ENCODE data around the gene SLC15A3.

Gene SLC15A3

GRCh38 chr11:60952742-60953170, 780 bp upstream of the SLC15A3 start:
- peak overlapping the region; percentile 68 for H2AFZ ChIP-seq (ENCODE audit: low read depth, low read length)
- H3K27me3 ChIP-seq (ENCODE audit: insufficient read depth, low read length) = no peaks in the 10 kb centered on the region
- no peaks in the 10 kb centered on the region for H3K9me3 ChIP-seq (ENCODE audit: low read length)
- H3K4me3 ChIP-seq (ENCODE audit: low read length) = peak overlapping the region; percentile 26
- no peaks in the 10 kb centered on the region for H3K36me3 ChIP-seq (ENCODE audit: insufficient read depth, low read length)
- peaks cover 22% of the 10 kb centered on the region for H3K4me1 ChIP-seq (ENCODE audit: insufficient read depth, low read length)

- Histone ChIP-seq H3K9me3 (ENCODE audit: low read length) (no peaks in the 10 kb centered on the region), H3K27me3 (ENCODE audit: insufficient read depth, low read length) (no peaks in the 10 kb centered on the region), H3K4me1 (ENCODE audit: insufficient read depth, low read length) (peaks cover 30% of the 10 kb centered on the region), H3K4me3 (ENCODE audit: low read length) (peak overlapping the region; percentile 26), H2AFZ (ENCODE audit: low read depth, low read length) (peak overlapping the region; percentile 68), H3K36me3 (ENCODE audit: insufficient read depth, low read length) (no peaks in the 10 kb centered on the region)
Observed at GRCh38 chr11:60951606-60951903, 421 bp downstream of the SLC15A3 start.

- no peak overlapping the region for H3K4me3 ChIP-seq (ENCODE audit: low read length)
- H2AFZ ChIP-seq (ENCODE audit: low read depth, low read length) = no peak overlapping the region
- no peaks in the 10 kb centered on the region for H3K36me3 ChIP-seq (ENCODE audit: insufficient read depth, low read length)
- peaks cover 33% of the 10 kb centered on the region for H3K4me1 ChIP-seq (ENCODE audit: insufficient read depth, low read length)
- H3K27me3 ChIP-seq (ENCODE audit: insufficient read depth, low read length) = no peaks in the 10 kb centered on the region
- no peaks in the 10 kb centered on the region for H3K9me3 ChIP-seq (ENCODE audit: low read length)
Observed at GRCh38 chr11:60950933-60951605, 907 bp downstream of the SLC15A3 start.

- no peaks in the 10 kb centered on the region for H3K36me3 ChIP-seq (ENCODE audit: insufficient read depth, low read length)
- no peak overlapping the region for H3K4me3 ChIP-seq (ENCODE audit: low read length)
- no peaks in the 10 kb centered on the region for H3K27me3 ChIP-seq (ENCODE audit: insufficient read depth, low read length)
- peaks cover 33% of the 10 kb centered on the region for H3K4me1 ChIP-seq (ENCODE audit: insufficient read depth, low read length)
- no peak overlapping the region for H2AFZ ChIP-seq (ENCODE audit: low read depth, low read length)
- no peaks in the 10 kb centered on the region for H3K9me3 ChIP-seq (ENCODE audit: low read length)
Observed at GRCh38 chr11:60950024-60950423, 2.0 kb downstream of the SLC15A3 start.

- Histone ChIP-seq H3K9me3 (ENCODE audit: low read length) (no peaks in the 10 kb centered on the region), H3K27me3 (ENCODE audit: insufficient read depth, low read length) (no peaks in the 10 kb centered on the region), H3K4me3 (ENCODE audit: low read length) (no peak overlapping the region), H3K4me1 (ENCODE audit: insufficient read depth, low read length) (peaks cover 33% of the 10 kb centered on the region), H3K36me3 (ENCODE audit: insufficient read depth, low read length) (no peaks in the 10 kb centered on the region), H2AFZ (ENCODE audit: low read depth, low read length) (no peak overlapping the region)
Observed at GRCh38 chr11:60948250-60948649, 3.7 kb downstream of the SLC15A3 start.

DNA sequence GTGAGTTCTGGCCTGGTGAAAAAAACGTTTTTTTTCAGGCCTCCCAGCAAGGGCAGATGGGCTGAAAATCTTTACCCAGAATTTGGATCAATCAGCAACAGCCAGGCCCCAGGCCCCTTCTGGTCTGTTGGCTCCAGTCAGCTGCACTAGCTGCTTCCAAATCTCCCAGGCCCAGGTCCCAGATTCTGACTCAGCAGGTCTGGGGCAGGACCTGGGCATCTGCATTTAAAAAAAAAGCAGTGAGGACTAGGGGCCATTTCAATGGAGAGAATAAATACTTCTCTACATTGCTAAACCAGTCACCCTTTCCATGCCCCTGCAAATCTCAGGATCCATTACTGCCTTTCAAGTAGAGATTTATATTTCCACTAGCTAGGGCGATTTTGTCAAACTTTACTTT, 4.3 kb downstream of the SLC15A3 start:
- Histone ChIP-seq H3K36me3 (ENCODE audit: insufficient read depth, low read length) (no peaks in the 10 kb centered on the region), H3K4me1 (ENCODE audit: insufficient read depth, low read length) (peaks cover 32% of the 10 kb centered on the region), H3K27me3 (ENCODE audit: insufficient read depth, low read length) (no peaks in the 10 kb centered on the region), H2AFZ (ENCODE audit: low read depth, low read length) (no peak overlapping the region), H3K9me3 (ENCODE audit: low read length) (no peaks in the 10 kb centered on the region), H3K4me3 (ENCODE audit: low read length) (no peak overlapping the region)

- H3K4me3 ChIP-seq (ENCODE audit: low read length) = no peak overlapping the region
- H2AFZ ChIP-seq (ENCODE audit: low read depth, low read length) = no peak overlapping the region
- peaks cover 23% of the 10 kb centered on the region for H3K4me1 ChIP-seq (ENCODE audit: insufficient read depth, low read length)
- no peaks in the 10 kb centered on the region for H3K36me3 ChIP-seq (ENCODE audit: insufficient read depth, low read length)
- H3K27me3 ChIP-seq (ENCODE audit: insufficient read depth, low read length) = no peaks in the 10 kb centered on the region
- no peaks in the 10 kb centered on the region for H3K9me3 ChIP-seq (ENCODE audit: low read length)
Observed at GRCh38 chr11:60946601-60947264, 5.2 kb downstream of the SLC15A3 start.

- Histone ChIP-seq H3K4me1 (ENCODE audit: insufficient read depth, low read length) (peaks cover 19% of the 10 kb centered on the region), H3K27me3 (ENCODE audit: insufficient read depth, low read length) (no peaks in the 10 kb centered on the region), H2AFZ (ENCODE audit: low read depth, low read length) (no peak overlapping the region), H3K36me3 (ENCODE audit: insufficient read depth, low read length) (no peaks in the 10 kb centered on the region), H3K4me3 (ENCODE audit: low read length) (no peak overlapping the region), H3K9me3 (ENCODE audit: low read length) (no peaks in the 10 kb centered on the region)
Observed at GRCh38 chr11:60945295-60945667, 6.7 kb downstream of the SLC15A3 start.

GRCh38 chr11:60944490-60945294, 7.3 kb downstream of the SLC15A3 start:
- H2AFZ ChIP-seq (ENCODE audit: low read depth, low read length) = no peak overlapping the region
- no peaks in the 10 kb centered on the region for H3K9me3 ChIP-seq (ENCODE audit: low read length)
- H3K27me3 ChIP-seq (ENCODE audit: insufficient read depth, low read length) = no peaks in the 10 kb centered on the region
- H3K36me3 ChIP-seq (ENCODE audit: insufficient read depth, low read length) = no peaks in the 10 kb centered on the region
- H3K4me3 ChIP-seq (ENCODE audit: low read length) = no peak overlapping the region
- peaks cover 19% of the 10 kb centered on the region for H3K4me1 ChIP-seq (ENCODE audit: insufficient read depth, low read length)

- Histone ChIP-seq H2AFZ (ENCODE audit: low read depth, low read length) (no peak overlapping the region), H3K27me3 (ENCODE audit: insufficient read depth, low read length) (no peaks in the 10 kb centered on the region), H3K9me3 (ENCODE audit: low read length) (no peaks in the 10 kb centered on the region), H3K4me3 (ENCODE audit: low read length) (no peak overlapping the region), H3K36me3 (ENCODE audit: insufficient read depth, low read length) (no peaks in the 10 kb centered on the region), H3K4me1 (ENCODE audit: insufficient read depth, low read length) (peaks cover 21% of the 10 kb centered on the region)
Observed at GRCh38 chr11:60942970-60943565, 8.9 kb downstream of the SLC15A3 start.

- Histone ChIP-seq H3K4me3 (ENCODE audit: low read length) (no peak overlapping the region), H3K36me3 (ENCODE audit: insufficient read depth, low read length) (peaks cover 3% of the 10 kb centered on the region), H2AFZ (ENCODE audit: low read depth, low read length) (no peak overlapping the region), H3K4me1 (ENCODE audit: insufficient read depth, low read length) (peaks cover 14% of the 10 kb centered on the region), H3K27me3 (ENCODE audit: insufficient read depth, low read length) (no peaks in the 10 kb centered on the region), H3K9me3 (ENCODE audit: low read length) (no peaks in the 10 kb centered on the region)
Observed at GRCh38 chr11:60942219-60942618, 9.8 kb downstream of the SLC15A3 start.

DNA sequence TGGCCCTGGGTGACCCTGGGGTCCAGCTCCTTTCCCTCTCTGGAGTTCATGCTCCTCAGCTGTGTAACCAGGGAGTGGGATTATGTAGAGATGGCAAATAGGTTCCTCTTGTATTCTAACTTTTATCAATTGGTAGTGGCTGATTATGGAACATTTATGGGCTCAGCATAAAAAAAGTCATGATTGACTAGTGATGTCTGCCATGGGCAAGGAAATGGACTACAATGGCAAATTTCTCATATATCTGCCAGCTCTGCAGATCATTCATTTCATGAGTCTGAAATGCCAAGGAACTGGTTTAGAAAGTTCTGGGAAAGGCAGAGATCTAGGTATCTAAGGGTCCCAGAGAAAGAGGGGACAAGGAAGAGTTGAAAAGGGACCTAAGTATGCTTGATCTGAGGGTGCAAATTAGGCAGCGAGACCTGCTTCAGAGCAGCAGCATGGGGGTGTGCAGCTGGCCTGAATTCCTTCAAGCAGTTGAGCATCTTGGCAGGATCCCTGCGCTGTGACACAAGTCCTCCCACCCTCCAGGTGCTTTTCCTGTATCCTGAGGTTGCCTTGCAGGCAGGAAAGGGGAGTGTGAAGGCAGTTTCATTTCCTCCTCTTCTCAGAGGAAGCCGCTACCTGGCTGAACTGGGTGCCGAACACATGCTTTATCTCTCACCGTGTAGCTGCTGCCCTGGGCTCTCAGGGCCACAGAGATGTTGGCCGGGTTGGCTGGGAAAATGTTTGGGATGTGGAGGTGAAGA, 10.4 kb downstream of the SLC15A3 start:
- no peak overlapping the region for H3K4me3 ChIP-seq (ENCODE audit: low read length)
- H2AFZ ChIP-seq (ENCODE audit: low read depth, low read length) = no peak overlapping the region
- no peaks in the 10 kb centered on the region for H3K9me3 ChIP-seq (ENCODE audit: low read length)
- H3K27me3 ChIP-seq (ENCODE audit: insufficient read depth, low read length) = no peaks in the 10 kb centered on the region
- peaks cover 11% of the 10 kb centered on the region for H3K4me1 ChIP-seq (ENCODE audit: insufficient read depth, low read length)
- H3K36me3 ChIP-seq (ENCODE audit: insufficient read depth, low read length) = peaks cover 7% of the 10 kb centered on the region
